HCT116 (cell line): Measurements from ENCODE around the gene NEUROD2. TPM values are rescaled to one million over a fixed set of nuclear protein-coding genes. Genes with fewer than 3 reads are reported as not detected.

Experiments
- ATAC-seq: fragments of 200-7000 bp; cut with Tn5 transposase; 2 replicates; pipeline ENCODE4 v1.9.1; 2020; ENCODE audit warnings: mild to moderate bottlenecking, moderate library complexity
- Bru-seq: library from RNA; stranded (reverse); fragments of 400-500 nt; gene quantifications from one replicate; lab custom pipeline; 2021; lab: Mats Ljungman, UMichigan
- BruChase-seq, 2 experiments: library from RNA; stranded (reverse); fragments of 400-500 nt; gene quantifications; one replicate each; lab custom pipeline; 2021; lab: Mats Ljungman, UMichigan
- BruUV-seq: library from RNA; stranded (reverse); fragments of 400-500 nt; replicated peaks from 2 replicates; lab custom pipeline; 2021; lab: Mats Ljungman, UMichigan
- CTCF ChIA-PET: fragments of 300-600 bp; sonication (Branson Sonifier 250); formaldehyde crosslinking; loops from one replicate; lab custom pipeline; 2021; ENCODE audit warnings: antibody characterized with exemption; lab: Charles Lee
- POLR2A ChIA-PET: fragments of 300-600, 350-600 bp; sonication (Branson Sonifier 250); formaldehyde crosslinking; loops from one replicate; lab custom pipeline; 2021; ENCODE audit warnings: antibody characterized with exemption; lab: Charles Lee
- RAD21 ChIA-PET, 2 experiments: fragments of 300-600 bp; sonication (Branson Sonifier 250); formaldehyde crosslinking; loops; one replicate each; lab custom pipeline; 2023; ENCODE audit warnings: low total read pairs in 2 of 2; ENCODE audit not compliant: uncharacterized antibody in 2 of 2, unreplicated experiment in 2 of 2, low non-redundant PET in 1 of 2; lab: Charles Lee
- DNase-seq: peaks from one replicate; pipeline ENCODE4 v3.0.0-alpha.2; 2010; ENCODE audit warnings: low read depth, low spot score
- H2AFZ ChIP-seq: fragments of 200-600 bp; shearing (Covaris generic), sonication (generic); 2 replicates; pipeline ENCODE4 v1.6.1; 2017; ENCODE audit warnings: low read depth, mixed run types, mixed read lengths, antibody characterized with exemption, low read length; ENCODE audit not compliant: poor library complexity, severe bottlenecking
- H3K27ac ChIP-seq: 2 replicates; pipeline ENCODE4 v1.5.1; 2012; ENCODE audit warnings: low read depth, low read length
- H3K27me3 ChIP-seq: fragments of 200-600 bp; sonication (generic); 2 replicates; pipeline ENCODE4 v1.6.1; 2016; ENCODE audit warnings: mixed run types, low read length, mixed read lengths; ENCODE audit not compliant: insufficient read depth
- H3K36me3 ChIP-seq, 2 experiments: fragments of 200-500 bp in 1 of 2; fragments of 200-600 bp in 1 of 2; sonication (Bioruptor generic) in 1 of 2; sonication (generic) in 1 of 2; 2 replicates each; pipeline versions ENCODE4 v1.5.1 to v1.6.1; 2014 to 2016; ENCODE audit warnings: low read length in 2 of 2, inconsistent platforms in 1 of 2, mixed read lengths in 1 of 2, mixed run types in 1 of 2; ENCODE audit not compliant: insufficient read depth in 2 of 2, control insufficient read depth in 1 of 2
- H3K4me1 ChIP-seq, 2 experiments: fragments of 200-600 bp in 1 of 2; sonication (generic) in 1 of 2; 2 replicates each; pipeline versions ENCODE4 v1.5.1 to v1.6.1; 2012 to 2017; ENCODE audit warnings: low read length in 2 of 2, inconsistent platforms in 1 of 2, mild to moderate bottlenecking in 1 of 2, mixed read lengths in 1 of 2, mixed run types in 1 of 2, moderate library complexity in 1 of 2; ENCODE audit not compliant: insufficient read depth in 2 of 2, control insufficient read depth in 1 of 2
- H3K4me2 ChIP-seq: fragments of 200-600 bp; sonication (generic); 2 replicates; pipeline ENCODE4 v1.6.1; 2017; ENCODE audit warnings: mixed run types, low read length, mixed read lengths
- H3K4me3 ChIP-seq, 2 experiments: fragments of 200-600 bp in 1 of 2; sonication (generic) in 1 of 2; replicated peaks in 1 of 2; 2 replicates each; pipeline ENCODE4 v1.5.1; 2011 to 2016; ENCODE audit warnings: low read length in 2 of 2, control low read depth in 1 of 2, low read depth in 1 of 2, mild to moderate bottlenecking in 1 of 2, mixed read lengths in 1 of 2, mixed run types in 1 of 2
- H3K79me2 ChIP-seq: fragments of 200-600 bp; sonication (generic); 2 replicates; pipeline ENCODE4 v1.6.1; 2017; ENCODE audit warnings: mild to moderate bottlenecking, mixed run types, low read length, moderate library complexity, mixed read lengths; ENCODE audit not compliant: insufficient read depth
- H3K9ac ChIP-seq: fragments of 200-600 bp; sonication (generic); 2 replicates; pipeline ENCODE4 v1.6.1; 2016; ENCODE audit warnings: low read length, mixed read lengths
- H3K9me2 ChIP-seq: fragments of 200-600 bp; sonication (generic), shearing (Covaris generic); 2 replicates; pipeline ENCODE4 v1.6.1; 2017; ENCODE audit warnings: mixed run types, mild to moderate bottlenecking, moderate library complexity; ENCODE audit not compliant: insufficient read depth
- H3K9me3 ChIP-seq, 2 experiments: fragments of 200-500 bp in 1 of 2; fragments of 200-600 bp in 1 of 2; sonication (Bioruptor generic) in 1 of 2; sonication (generic) in 1 of 2; 2 replicates each; pipeline ENCODE4 v1.6.1; 2014 to 2017; ENCODE audit warnings: low read length in 2 of 2, mixed read lengths in 2 of 2, inconsistent platforms in 1 of 2, low read depth in 1 of 2, mild to moderate bottlenecking in 1 of 2, mixed run types in 1 of 2, moderate library complexity in 1 of 2; ENCODE audit not compliant: control insufficient read depth in 1 of 2, insufficient read depth in 1 of 2
- H4K20me1 ChIP-seq: fragments of 200-600 bp; sonication (generic), shearing (Covaris generic); 2 replicates; pipeline ENCODE4 v1.6.1; 2017; ENCODE audit warnings: mixed run types, mild to moderate bottlenecking, moderate library complexity; ENCODE audit not compliant: insufficient read depth
- EZH2 ChIP-seq: fragments of 200-600 bp; sonication (generic); IDR thresholded peaks from 2 replicates; pipeline ENCODE4 v1.6.1; 2017; ENCODE audit warnings: antibody characterized with exemption, mixed run types
- EZH2phosphoT487 ChIP-seq: fragments of 200-600 bp; IDR thresholded peaks from 2 replicates; pipeline ENCODE4 v1.6.1; 2018; ENCODE audit warnings: antibody characterized with exemption, borderline replicate concordance
- FOSL1 ChIP-seq: IDR thresholded peaks from 2 replicates; pipeline ENCODE4 v1.6.1; 2012; ENCODE audit warnings: low read depth
- REST ChIP-seq: IDR thresholded peaks from 2 replicates; pipeline ENCODE4 v1.6.1; 2012; ENCODE audit warnings: low read depth
- SRF ChIP-seq: IDR thresholded peaks from 2 replicates; pipeline ENCODE4 v1.6.1; 2012; ENCODE audit warnings: low read depth
- TCF7L2 ChIP-seq: IDR thresholded peaks from 2 replicates; pipeline ENCODE4 v1.7.0; 2011; ENCODE audit warnings: borderline replicate concordance, inconsistent platforms; ENCODE audit not compliant: insufficient read depth, insufficient read length; ENCODE audit errors: extremely low read depth
- ZNF274 ChIP-seq: fragments of 200-500 bp; sonication (Bioruptor generic); IDR thresholded peaks from 2 replicates; pipeline ENCODE4 v1.6.1; 2014; ENCODE audit warnings: mild to moderate bottlenecking, low read depth, low read length, inconsistent platforms
- intact Hi-C: fragments of 100-400 bp; cut with micrococcal nuclease; formaldehyde crosslinking; loops from 2 replicates; pipeline ENCODE4 v1.10.0; 2022
- long read RNA-seq: library from polyadenylated mRNA; unstranded; transcript quantifications from one replicate; pipeline ENCODE4 v2.0.0, GENCODE V29; 2021; ENCODE audit not compliant: unreplicated experiment
- polyA plus RNA-seq: library from polyadenylated mRNA; unstranded; fragments of >200 nt; gene quantifications from 2 replicates; pipeline ENCODE4 v1.2.1, GENCODE V29; 2012; ENCODE audit warnings: missing spikeins
- total RNA-seq: library from RNA; stranded (reverse); gene quantifications from one replicate; pipeline ENCODE4 v1.2.1, GENCODE V29; 2021; ENCODE audit not compliant: unreplicated experiment

Gene NEUROD2
- total RNA-seq (not detected), Bru-seq, nascent RNA (not detected), BruChase-seq, experiment 1, labeled RNA remaining after a 6-hour chase (not detected), BruChase-seq, experiment 2, labeled RNA remaining after a 2-hour chase (not detected)
- 0.03 and 0.05 TPM in 2 replicates for polyA plus RNA-seq
- long read RNA-seq = 0 reads

DNA sequence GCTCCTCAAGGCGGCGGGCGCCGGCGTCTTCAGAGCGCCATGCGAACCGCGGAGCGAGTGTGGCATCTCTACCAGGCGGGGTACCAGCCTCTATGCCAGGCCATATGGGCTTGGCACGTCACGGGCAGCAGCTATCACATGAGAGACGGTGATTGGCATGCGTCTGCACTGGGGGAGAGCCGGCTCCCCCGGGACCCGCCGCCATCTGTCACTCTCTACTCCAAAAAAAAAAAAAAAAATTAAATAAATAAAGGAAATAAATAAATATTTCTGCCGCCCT is at the start of gene NEUROD2:
Gene NEUROD2 (minus strand): TSS at position 70 of the 280 bp plus-strand sequence. CDS start 1,321 bp downstream, outside the sequence.
- ATAC-seq = no peak
- no peak within 1 kb of the TSS for H2AFZ ChIP-seq
- no peak within 1 kb of the TSS for H3K4me2 ChIP-seq
- no peak for DNase-seq
- ChIA-PET CTCF (no interaction called here), RAD21 (no interaction called here), POLR2A (no interaction called here)
- no peaks in the 10 kb centered on the region for H3K79me2 ChIP-seq
- no peak within 1 kb of the TSS for H3K9ac ChIP-seq
- no peaks in the 10 kb centered on the region for H3K9me2 ChIP-seq
- peaks cover 0 to 5% of the 10 kb centered on the region in 2 experiments; a peak in 2 of 4 replicates for H3K4me1 ChIP-seq
- intact Hi-C loops = no loop called here
- no peak within 1 kb of the TSS for H3K4me3 ChIP-seq
- no peaks in the 10 kb centered on the region for H4K20me1 ChIP-seq
- BruUV-seq = no TSS peak
- H3K36me3 ChIP-seq = no peaks in the 10 kb centered on the region
- TF ChIP-seq ZNF274 = no peak
- no peak for TF ChIP-seq REST
- no peak for TF ChIP-seq EZH2
- no peak for TF ChIP-seq TCF7L2
- TF ChIP-seq SRF = no peak
- no peak for TF ChIP-seq FOSL1
- TF ChIP-seq EZH2phosphoT487 = no peak
- no peak within 1 kb of the TSS for H3K27ac ChIP-seq
- H3K27me3 ChIP-seq = peaks cover 6% of the 10 kb centered on the region; the same call in 1 of the 2 replicates
- no peaks in the 10 kb centered on the region for H3K9me3 ChIP-seq
